SU-DHL-6 (cell line): ENCODE results near the gene NPNT.

Experiments used
- EZH2phosphoT487 ChIP-seq: fragments of 200-600 bp; sonication (generic), shearing (Covaris generic); conservative IDR thresholded peaks from 2 replicates; pipeline ENCODE4 v1.6.1; 2018; ENCODE audit warnings: mild to moderate bottlenecking, antibody characterized with exemption, low read length, moderate library complexity, mixed read lengths
- TF ChIP-seq, protein P1 (sequence below): fragments of 200-600 bp; sonication (generic); IDR thresholded peaks from one replicate; pipeline ENCODE4 v1.5.1; 2017; ENCODE audit warnings: antibody characterized with exemption, mild to moderate bottlenecking, low read length, moderate library complexity; ENCODE audit not compliant: insufficient read depth, poor library complexity, severe bottlenecking

- TF ChIP-seq, protein P1, sequence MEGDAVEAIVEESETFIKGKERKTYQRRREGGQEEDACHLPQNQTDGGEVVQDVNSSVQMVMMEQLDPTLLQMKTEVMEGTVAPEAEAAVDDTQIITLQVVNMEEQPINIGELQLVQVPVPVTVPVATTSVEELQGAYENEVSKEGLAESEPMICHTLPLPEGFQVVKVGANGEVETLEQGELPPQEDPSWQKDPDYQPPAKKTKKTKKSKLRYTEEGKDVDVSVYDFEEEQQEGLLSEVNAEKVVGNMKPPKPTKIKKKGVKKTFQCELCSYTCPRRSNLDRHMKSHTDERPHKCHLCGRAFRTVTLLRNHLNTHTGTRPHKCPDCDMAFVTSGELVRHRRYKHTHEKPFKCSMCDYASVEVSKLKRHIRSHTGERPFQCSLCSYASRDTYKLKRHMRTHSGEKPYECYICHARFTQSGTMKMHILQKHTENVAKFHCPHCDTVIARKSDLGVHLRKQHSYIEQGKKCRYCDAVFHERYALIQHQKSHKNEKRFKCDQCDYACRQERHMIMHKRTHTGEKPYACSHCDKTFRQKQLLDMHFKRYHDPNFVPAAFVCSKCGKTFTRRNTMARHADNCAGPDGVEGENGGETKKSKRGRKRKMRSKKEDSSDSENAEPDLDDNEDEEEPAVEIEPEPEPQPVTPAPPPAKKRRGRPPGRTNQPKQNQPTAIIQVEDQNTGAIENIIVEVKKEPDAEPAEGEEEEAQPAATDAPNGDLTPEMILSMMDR: no peak
- TF ChIP-seq EZH2phosphoT487: no peak
Measured at GRCh38 chr4:105895583-105896460, 551 bp downstream of the NPNT start.
